SU-DHL-6 (cell line): ENCODE data around the gene DSCAML1.

Experiments
- H2AFZ ChIP-seq: fragments of 200-600 bp; sonication (generic); 2 replicates; pipeline ENCODE4 v1.6.1; 2014; ENCODE audit warnings: low read depth, mild to moderate bottlenecking, moderate library complexity, mixed read lengths, antibody characterized with exemption, low read length; ENCODE audit not compliant: severe bottlenecking
- H3F3A ChIP-seq: fragments of 200-600 bp; shearing (Covaris generic); 2 replicates; pipeline ENCODE4 v1.6.0; 2016; ENCODE audit warnings: antibody characterized with exemption, mild to moderate bottlenecking; ENCODE audit not compliant: insufficient read depth
- H3K27ac ChIP-seq: fragments of 200-600 bp; sonication (generic); 2 replicates; pipeline ENCODE4 v1.5.1; 2016; ENCODE audit warnings: low read depth, mild to moderate bottlenecking, low read length, moderate library complexity, mixed read lengths
- H3K27me3 ChIP-seq: fragments of 200-600 bp; sonication (generic), shearing (Covaris generic); 2 replicates; pipeline ENCODE4 v1.6.0; 2014; ENCODE audit warnings: mild to moderate bottlenecking, low read length
- H3K36me3 ChIP-seq: fragments of 200-600 bp; sonication (generic); 2 replicates; pipeline ENCODE4 v1.6.1; 2014; ENCODE audit warnings: mild to moderate bottlenecking, low read length, mixed read lengths
- H3K4me2 ChIP-seq: fragments of 300-600, 200-600 bp; shearing (Covaris generic), sonication (generic); 2 replicates; pipeline ENCODE4 v1.6.0; 2014; ENCODE audit warnings: low read length, low read depth, mild to moderate bottlenecking; ENCODE audit not compliant: poor library complexity, severe bottlenecking
- H3K4me3 ChIP-seq: fragments of 200-600 bp; sonication (generic); 2 replicates; pipeline ENCODE4 v1.5.1; 2014; ENCODE audit warnings: antibody characterized with exemption, low read length, mild to moderate bottlenecking, mixed read lengths; ENCODE audit not compliant: insufficient read depth, poor library complexity, severe bottlenecking
- H3K79me2 ChIP-seq: fragments of 200-600 bp; sonication (generic); 2 replicates; pipeline ENCODE4 v1.6.1; 2014; ENCODE audit warnings: mild to moderate bottlenecking, low read length, moderate library complexity; ENCODE audit not compliant: insufficient read depth
- H3K9ac ChIP-seq: fragments of 200-600 bp; sonication (generic); 2 replicates; pipeline ENCODE4 v1.7.0; 2014; ENCODE audit warnings: mild to moderate bottlenecking, low read length
- H3K9me2 ChIP-seq: fragments of 200-600 bp; sonication (generic); replicated peaks from 2 replicates; pipeline ENCODE4 v1.6.1; 2014; ENCODE audit warnings: low read length; ENCODE audit not compliant: insufficient read depth
- H3K9me3 ChIP-seq: fragments of 200-600 bp; sonication (generic); 2 replicates; pipeline ENCODE4 v1.6.1; 2014; ENCODE audit warnings: low read length, mixed read lengths; ENCODE audit not compliant: insufficient read depth
- H4K20me1 ChIP-seq: fragments of 200-600 bp; sonication (generic); 2 replicates; pipeline ENCODE4 v1.6.1; 2014; ENCODE audit warnings: low read depth, mild to moderate bottlenecking, antibody characterized with exemption, low read length, moderate library complexity, mixed read lengths
- CTCF ChIP-seq: fragments of 200-600 bp; sonication (generic); IDR thresholded peaks from one replicate; pipeline ENCODE4 v1.5.1; 2017; ENCODE audit warnings: antibody characterized with exemption, mild to moderate bottlenecking, low read length, moderate library complexity; ENCODE audit not compliant: insufficient read depth, poor library complexity, severe bottlenecking
- EZH2phosphoT487 ChIP-seq: fragments of 200-600 bp; sonication (generic), shearing (Covaris generic); conservative IDR thresholded peaks from 2 replicates; pipeline ENCODE4 v1.6.1; 2018; ENCODE audit warnings: mild to moderate bottlenecking, antibody characterized with exemption, low read length, moderate library complexity, mixed read lengths

The DSCAML1 gene

GRCh38 chr11:117459123-117459978, 337.7 kb downstream of the DSCAML1 start:
- no peaks in the 10 kb centered on the region for H3K9me2 ChIP-seq

GRCh38 chr11:117458275-117459122, 338.5 kb downstream of the DSCAML1 start:
- no peaks in the 10 kb centered on the region for H3K36me3 ChIP-seq
- no peak for TF ChIP-seq EZH2phosphoT487
- no peak for TF ChIP-seq CTCF
- no peaks in the 10 kb centered on the region for H3F3A ChIP-seq
- no peaks in the 10 kb centered on the region for H3K79me2 ChIP-seq
- no peaks in the 10 kb centered on the region for H3K9me3 ChIP-seq
- H4K20me1 ChIP-seq, result no peaks in the 10 kb centered on the region
- H2AFZ ChIP-seq, result no peak overlapping the region
- H3K4me3 ChIP-seq, result no peak overlapping the region
- H3K9me2 ChIP-seq, result no peaks in the 10 kb centered on the region
- H3K27ac ChIP-seq, result no peak overlapping the region
- H3K27me3 ChIP-seq, result no peaks in the 10 kb centered on the region
- H3K9ac ChIP-seq, result no peak overlapping the region
- no peak overlapping the region for H3K4me2 ChIP-seq

More at GRCh38 chr11:117459123-117459978, 337.7 kb downstream of the DSCAML1 start:
- Histone ChIP-seq H3K27ac (no peak overlapping the region), H3K27me3 (no peaks in the 10 kb centered on the region), H3K4me2 (no peak overlapping the region), H3K4me3 (no peak overlapping the region), H4K20me1 (no peaks in the 10 kb centered on the region), H2AFZ (no peak overlapping the region), H3K9ac (no peak overlapping the region), H3K36me3 (no peaks in the 10 kb centered on the region), H3F3A (no peaks in the 10 kb centered on the region), H3K79me2 (no peaks in the 10 kb centered on the region), H3K9me3 (no peaks in the 10 kb centered on the region)
- TF ChIP-seq EZH2phosphoT487, result no peak
- no peak for TF ChIP-seq CTCF

- Histone ChIP-seq H3K9me3 (no peaks in the 10 kb centered on the region), H3K4me3 (no peak overlapping the region), H2AFZ (no peak overlapping the region), H3K27ac (no peak overlapping the region), H3K27me3 (no peaks in the 10 kb centered on the region), H3K4me2 (no peak overlapping the region), H3F3A (no peaks in the 10 kb centered on the region), H3K9me2 (no peaks in the 10 kb centered on the region), H3K9ac (no peak overlapping the region), H3K79me2 (no peaks in the 10 kb centered on the region), H3K36me3 (no peaks in the 10 kb centered on the region), H4K20me1 (no peaks in the 10 kb centered on the region)
- TF ChIP-seq CTCF (no peak), EZH2phosphoT487 (no peak)
These were observed 339.2 kb downstream of the DSCAML1 start for GRCh38 chr11:117457835-117458234.
